DOHH2 (cell line): Measurements from ENCODE around the gene METTL26.

Source experiments
- CTCF ChIP-seq: fragments of 200-600 bp; sonication (generic); IDR thresholded peaks from one replicate; pipeline ENCODE4 v1.5.1; 2014; ENCODE audit warnings: antibody characterized with exemption, mild to moderate bottlenecking, low read depth, low read length; ENCODE audit not compliant: poor library complexity, severe bottlenecking
- EZH2phosphoT487 ChIP-seq: fragments of 200-600 bp; sonication (generic); IDR thresholded peaks from 2 replicates; pipeline ENCODE4 v1.6.1; 2017; ENCODE audit warnings: borderline replicate concordance, mild to moderate bottlenecking, antibody characterized with exemption, low read length, moderate library complexity, mixed read lengths

GRCh38 chr16:641326-642188, 5.5 kb upstream of the METTL26 start, which contains the start of gene MCRIP2:
- TF ChIP-seq CTCF (no peak), EZH2phosphoT487 (no peak)
